ENCODE measurements around the gene RETREG3. TPM values are rescaled to one million over a fixed set of nuclear protein-coding genes. Genes with fewer than 3 reads are reported as not detected.
"Not testable (repeated sequence)": the region's sequence is repeated elsewhere in the genome, so short reads cannot be mapped to it uniquely, and the experiment has no call there.

The RETREG3 gene
- total and polyA plus RNA-seq, 10 donors: 20.3 to 87.5 (median 77.1) TPM

DNA sequence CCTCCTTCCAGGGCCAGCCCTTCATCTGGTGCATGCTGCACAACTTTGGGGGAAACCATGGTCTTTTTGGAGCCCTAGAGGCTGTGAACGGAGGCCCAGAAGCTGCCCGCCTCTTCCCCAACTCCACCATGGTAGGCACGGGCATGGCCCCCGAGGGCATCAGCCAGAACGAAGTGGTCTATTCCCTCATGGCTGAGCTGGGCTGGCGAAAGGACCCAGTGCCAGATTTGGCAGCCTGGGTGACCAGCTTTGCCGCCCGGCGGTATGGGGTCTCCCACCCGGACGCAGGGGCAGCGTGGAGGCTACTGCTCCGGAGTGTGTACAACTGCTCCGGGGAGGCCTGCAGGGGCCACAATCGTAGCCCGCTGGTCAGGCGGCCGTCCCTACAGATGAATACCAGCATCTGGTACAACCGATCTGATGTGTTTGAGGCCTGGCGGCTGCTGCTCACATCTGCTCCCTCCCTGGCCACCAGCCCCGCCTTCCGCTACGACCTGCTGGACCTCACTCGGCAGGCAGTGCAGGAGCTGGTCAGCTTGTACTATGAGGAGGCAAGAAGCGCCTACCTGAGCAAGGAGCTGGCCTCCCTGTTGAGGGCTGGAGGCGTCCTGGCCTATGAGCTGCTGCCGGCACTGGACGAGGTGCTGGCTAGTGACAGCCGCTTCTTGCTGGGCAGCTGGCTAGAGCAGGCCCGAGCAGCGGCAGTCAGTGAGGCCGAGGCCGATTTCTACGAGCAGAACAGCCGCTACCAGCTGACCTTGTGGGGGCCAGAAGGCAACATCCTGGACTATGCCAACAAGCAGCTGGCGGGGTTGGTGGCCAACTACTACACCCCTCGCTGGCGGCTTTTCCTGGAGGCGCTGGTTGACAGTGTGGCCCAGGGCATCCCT, 65.7 kb downstream of the RETREG3 start:
- Histone ChIP-seq H3K4me1 (peaks cover 0 to 29% (median 9%) of the 10 kb centered on the region in 6 donors), H3K9me3 (no peaks in the 10 kb centered on the region), H3K36me3 (peaks cover 0 to 71% (median 44%) of the 10 kb centered on the region in 6 donors), H3K27ac (peak overlapping the region in 2 of 8 donors; percentile 18 to 55), H3K4me3 (no peak overlapping the region), H3K27me3 (replicated peaks in 1 of 7) (peaks cover 0 to under 1% (median 0%) of the 10 kb centered on the region in 7 donors)
- no peak for TF ChIP-seq POLR2A (IDR thresholded peaks at IDR 0.05)
- TF ChIP-seq POLR2AphosphoS5 (IDR thresholded peaks at IDR 0.05): peak; percentile 27 to 73 (median 48)
- TF ChIP-seq, protein P1, sequence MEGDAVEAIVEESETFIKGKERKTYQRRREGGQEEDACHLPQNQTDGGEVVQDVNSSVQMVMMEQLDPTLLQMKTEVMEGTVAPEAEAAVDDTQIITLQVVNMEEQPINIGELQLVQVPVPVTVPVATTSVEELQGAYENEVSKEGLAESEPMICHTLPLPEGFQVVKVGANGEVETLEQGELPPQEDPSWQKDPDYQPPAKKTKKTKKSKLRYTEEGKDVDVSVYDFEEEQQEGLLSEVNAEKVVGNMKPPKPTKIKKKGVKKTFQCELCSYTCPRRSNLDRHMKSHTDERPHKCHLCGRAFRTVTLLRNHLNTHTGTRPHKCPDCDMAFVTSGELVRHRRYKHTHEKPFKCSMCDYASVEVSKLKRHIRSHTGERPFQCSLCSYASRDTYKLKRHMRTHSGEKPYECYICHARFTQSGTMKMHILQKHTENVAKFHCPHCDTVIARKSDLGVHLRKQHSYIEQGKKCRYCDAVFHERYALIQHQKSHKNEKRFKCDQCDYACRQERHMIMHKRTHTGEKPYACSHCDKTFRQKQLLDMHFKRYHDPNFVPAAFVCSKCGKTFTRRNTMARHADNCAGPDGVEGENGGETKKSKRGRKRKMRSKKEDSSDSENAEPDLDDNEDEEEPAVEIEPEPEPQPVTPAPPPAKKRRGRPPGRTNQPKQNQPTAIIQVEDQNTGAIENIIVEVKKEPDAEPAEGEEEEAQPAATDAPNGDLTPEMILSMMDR (IDR thresholded peaks at IDR 0.05 in 8 of 11, conservative IDR thresholded peaks at IDR 0.05 in 3 of 11): no peak
- intact Hi-C loops (cut with DNase I; ENCODE audit: low total_unique reads): no loop called here
- 90 to 95% (median 93%) methylated on average over 23 to 39 of the region's 39 CpGs for WGBS, 5 donors
- DNase-seq: no peak

DNA sequence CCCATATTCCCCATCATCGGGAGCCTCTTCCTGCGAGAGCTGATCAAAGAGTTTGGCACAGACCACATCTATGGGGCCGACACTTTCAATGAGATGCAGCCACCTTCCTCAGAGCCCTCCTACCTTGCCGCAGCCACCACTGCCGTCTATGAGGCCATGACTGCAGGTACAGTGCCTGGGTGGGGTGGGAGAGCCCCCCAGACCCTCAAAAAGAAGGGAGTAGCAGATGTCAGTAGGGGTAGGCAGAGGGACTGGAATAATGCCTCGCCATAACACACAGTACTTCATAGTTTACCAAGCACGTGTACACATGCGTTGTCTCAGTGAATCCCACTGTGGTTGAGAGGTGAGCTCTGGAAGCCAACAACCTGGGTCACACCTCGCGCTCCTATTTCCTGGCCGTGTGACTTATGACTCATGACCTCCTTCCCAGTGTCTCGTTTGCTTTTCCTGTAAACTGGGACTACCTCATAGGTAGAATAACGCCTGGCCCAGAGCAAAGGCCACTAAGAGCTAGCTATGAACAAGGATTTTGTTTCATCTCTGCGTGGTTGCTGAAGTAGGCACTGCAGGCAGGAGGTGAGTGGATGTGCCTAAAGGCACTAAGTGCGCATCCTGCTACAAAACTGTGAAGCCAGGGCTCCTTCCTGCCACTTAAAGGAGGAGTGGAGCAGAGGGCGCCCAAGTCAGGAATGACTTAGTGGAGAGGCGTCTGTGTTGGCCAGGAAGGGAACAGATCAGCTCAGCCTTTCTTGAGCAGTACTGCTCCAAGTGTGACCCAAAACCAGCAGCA, 67.9 kb downstream of the RETREG3 start:
- no peak for DNase-seq
- H3K4me3 ChIP-seq: no peak overlapping the region
- no peak for TF ChIP-seq POLR2A (IDR thresholded peaks at IDR 0.05)
- peaks cover 9 to 40% (median 18%) of the 10 kb centered on the region in 6 donors for H3K4me1 ChIP-seq
- peaks cover 0 to 82% (median 46%) of the 10 kb centered on the region in 6 donors for H3K36me3 ChIP-seq
- intact Hi-C loops (cut with DNase I; ENCODE audit: low total_unique reads): no loop called here
- peak overlapping the region in 2 of 8 donors; percentile 5 to 28 for H3K27ac ChIP-seq
- no peaks in the 10 kb centered on the region for H3K27me3 ChIP-seq (replicated peaks in 1 of 7)
- WGBS, 5 donors: 73 to 81% (median 78%) methylated on average over 17 of the region's 17 CpGs
- H3K9me3 ChIP-seq: no peaks in the 10 kb centered on the region

DNA sequence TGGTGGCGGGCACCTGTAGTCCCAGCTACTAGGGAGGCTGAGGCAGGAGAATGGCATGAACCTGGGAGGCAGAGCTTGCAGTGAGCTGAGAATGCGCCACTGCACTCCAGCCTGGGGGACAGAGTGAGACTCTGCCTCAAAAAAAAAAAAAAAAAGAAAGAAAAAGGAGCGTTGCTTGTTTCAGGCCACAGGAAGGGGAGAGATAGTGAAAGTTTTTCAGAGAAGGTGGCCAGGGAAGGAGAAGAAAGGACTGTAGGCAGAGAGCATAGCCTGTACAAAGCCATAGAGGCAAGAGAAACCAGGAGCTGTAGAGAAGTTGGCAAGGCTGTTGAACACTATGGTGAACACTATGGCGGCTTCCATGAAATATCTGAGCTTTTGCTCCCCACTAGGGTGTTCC, 68.6 kb downstream of the RETREG3 start:
- Histone ChIP-seq H3K4me1 (peaks cover 10 to 44% (median 21%) of the 10 kb centered on the region in 6 donors), H3K36me3 (peaks cover 0 to 82% (median 46%) of the 10 kb centered on the region in 6 donors)
- 86 to 92% (median 90%) methylated on average over 4 of the region's 4 CpGs for WGBS, 5 donors
- H3K9me3 ChIP-seq; H3K4me3 ChIP-seq; H3K27me3 ChIP-seq (replicated peaks in 1 of 7); intact Hi-C loops (cut with DNase I; ENCODE audit: low total_unique reads); H3K27ac ChIP-seq; DNase-seq: not testable (repeated sequence)

DNA sequence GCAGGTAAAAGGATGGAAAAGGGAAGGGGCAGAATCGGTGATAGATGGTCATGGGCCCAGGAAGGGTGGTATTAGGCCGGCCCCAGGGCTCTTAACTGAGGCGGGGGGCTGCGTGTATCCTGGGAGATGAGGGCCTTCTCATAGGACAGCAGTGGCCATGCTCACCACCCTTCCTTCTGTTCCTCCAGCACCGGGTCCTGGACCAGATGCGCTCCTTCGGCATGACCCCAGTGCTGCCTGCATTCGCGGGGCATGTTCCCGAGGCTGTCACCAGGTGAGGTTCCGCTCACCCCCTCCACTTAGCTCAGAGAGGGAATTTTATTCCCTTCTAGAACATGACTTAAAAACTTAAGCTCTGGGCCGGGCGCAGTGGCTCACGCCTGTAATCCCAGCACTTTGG, 70.7 kb downstream of the RETREG3 start:
- Histone ChIP-seq H3K4me3 (no peak overlapping the region), H3K4me1 (peaks cover 15 to 56% (median 28%) of the 10 kb centered on the region in 6 donors), H3K36me3 (peaks cover 0 to 61% (median 40%) of the 10 kb centered on the region in 6 donors), H3K9me3 (no peaks in the 10 kb centered on the region), H3K27me3 (replicated peaks in 1 of 7) (no peaks in the 10 kb centered on the region), H3K27ac (peak overlapping the region in 1 of 8 donors; percentile 9)
- TF ChIP-seq POLR2AphosphoS5 (IDR thresholded peaks at IDR 0.05): no peak
- TF ChIP-seq POLR2A (IDR thresholded peaks at IDR 0.05): no peak
- TF ChIP-seq, protein P1 (IDR thresholded peaks at IDR 0.05 in 8 of 11, conservative IDR thresholded peaks at IDR 0.05 in 3 of 11): no peak
- intact Hi-C loops (cut with DNase I; ENCODE audit: low total_unique reads): no loop called here
- WGBS, 5 donors: 94 to 97% (median 96%) methylated on average over 13 to 14 of the region's 14 CpGs
- no peak for DNase-seq
